SIG-M5 treated with dmso at 0.1 percent for 504 hours (cell line): ENCODE measurements around the gene C16orf90.
"Not testable (repeated sequence)": the region's sequence is repeated elsewhere in the genome, so short reads cannot be mapped to it uniquely, and the experiment has no call there.

Experiments
- DNase-seq: peaks from one replicate; lab custom pipeline; 2025; ENCODE audit not compliant: unreplicated experiment; lab: John Stamatoyannopoulos, UW

C16orf90 gene

GRCh38 chr16:3485097-3485745 is 10.1 kb downstream of the C16orf90 start:
- no peak for DNase-seq

GRCh38 chr16:3484318-3485096 is 10.8 kb downstream of the C16orf90 start:
- no peak for DNase-seq

- DNase-seq, result no peak
Measured at GRCh38 chr16:3482659-3483241, 12.5 kb downstream of the C16orf90 start.

GRCh38 chr16:3481696-3482658 is 13.3 kb downstream of the C16orf90 start:
- no peak for DNase-seq

GRCh38 chr16:3480901-3481695 is 14.2 kb downstream of the C16orf90 start:
- DNase-seq, result no peak

- no peak for DNase-seq
Measured at GRCh38 chr16:3479654-3480216, 15.6 kb downstream of the C16orf90 start.

GRCh38 chr16:3478242-3478925 is 16.9 kb downstream of the C16orf90 start:
- no peak for DNase-seq

GRCh38 chr16:3476409-3476808 is 18.9 kb downstream of the C16orf90 start:
- no peak for DNase-seq

- DNase-seq, result no peak
Measured at GRCh38 chr16:3475604-3476375, 19.5 kb downstream of the C16orf90 start.

- not testable (repeated sequence) for DNase-seq
Measured at GRCh38 chr16:3474870-3475269, 20.4 kb downstream of the C16orf90 start.

GRCh38 chr16:3474136-3474779 is 21.0 kb downstream of the C16orf90 start:
- DNase-seq, result no peak

- not testable (repeated sequence) for DNase-seq
Measured at GRCh38 chr16:3473596-3473943, 21.7 kb downstream of the C16orf90 start.

GRCh38 chr16:3472878-3473595 is 22.3 kb downstream of the C16orf90 start:
- no peak for DNase-seq

- no peak for DNase-seq
Measured at GRCh38 chr16:3471518-3472176, 23.6 kb downstream of the C16orf90 start.

GRCh38 chr16:3470723-3471122 is 24.6 kb downstream of the C16orf90 start:
- DNase-seq, result no peak

GRCh38 chr16:3469736-3470135 is 25.6 kb downstream of the C16orf90 start:
- DNase-seq, result no peak

GRCh38 chr16:3468501-3468900 is 26.8 kb downstream of the C16orf90 start:
- no peak for DNase-seq
